Superior temporal gyrus (tissue), 1 donor: ENCODE measurements around the gene MTNR1A.
A peak's percentile ranks its signal among the peaks of the same experiment; 100 is the strongest.

Source experiments
- DNase-seq: peaks from one replicate; pipeline ENCODE4 v3.0.0-alpha.2; 2016; ENCODE audit errors: extremely low spot score

MTNR1A gene

DNA sequence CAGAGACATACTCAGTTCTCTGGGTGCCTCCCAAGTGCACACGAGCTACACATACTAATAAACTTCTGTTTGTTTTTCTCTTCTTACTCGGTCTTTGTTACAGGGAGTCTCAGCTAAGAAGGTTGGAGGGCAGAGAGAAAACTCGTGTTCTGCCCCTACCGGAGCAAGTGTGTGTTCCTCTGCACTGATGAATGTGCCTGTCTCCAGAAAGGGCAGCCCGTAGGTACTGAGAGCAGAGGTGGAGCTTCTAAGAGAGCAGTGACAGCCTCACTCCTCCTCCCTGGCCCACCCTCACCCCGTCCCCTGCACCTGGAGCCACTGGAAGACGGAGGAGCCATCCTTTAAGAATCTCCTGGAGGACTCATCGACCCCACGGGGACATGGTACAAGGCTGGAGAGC lies 67.6 kb downstream of the MTNR1A start:
- DNase-seq, result no peak

DNA sequence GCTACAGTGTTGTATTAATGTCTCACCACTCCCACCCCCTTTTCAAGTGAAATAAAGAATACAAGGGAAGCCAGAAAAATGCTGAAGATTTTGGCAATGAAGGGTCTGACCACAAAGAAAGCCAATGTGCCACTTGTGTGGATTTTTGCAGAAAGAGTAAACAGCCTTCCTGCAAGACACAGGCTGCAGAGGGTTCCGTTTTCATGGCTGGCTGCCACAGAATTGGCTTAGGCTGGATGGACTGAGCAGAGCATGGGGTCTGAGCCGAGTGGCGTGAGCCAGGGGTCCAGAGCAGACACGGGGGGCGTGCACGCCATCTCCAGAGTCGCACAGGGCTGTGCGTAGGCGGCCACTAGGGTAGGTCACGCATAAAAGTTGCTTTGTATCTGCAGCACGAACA lies 69.2 kb downstream of the MTNR1A start:
- DNase-seq, result no peak

- DNase-seq, result peak; percentile 39
Measured at GRCh38 chr4:186485561-186486062, 69.8 kb downstream of the MTNR1A start.

DNA sequence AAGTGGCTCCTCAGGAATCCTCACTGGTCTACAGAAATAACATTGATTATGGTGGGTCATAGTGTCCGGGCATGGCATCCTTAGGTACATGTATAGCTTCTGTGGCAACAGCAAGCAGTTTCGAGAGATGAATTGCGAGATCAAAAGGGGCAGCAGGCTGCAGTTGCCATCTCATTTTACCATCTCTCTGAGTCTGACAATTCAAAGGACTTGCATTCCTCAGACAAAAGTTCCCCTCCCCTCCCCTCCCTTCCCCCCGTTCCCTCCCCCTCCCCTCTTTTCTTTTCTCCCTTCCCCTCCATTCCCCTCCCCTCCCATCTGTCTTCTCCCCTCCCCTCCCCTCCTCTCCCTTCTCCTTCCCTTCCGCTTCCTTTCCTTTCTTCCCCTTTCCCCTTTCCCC lies 70.2 kb downstream of the MTNR1A start:
- no peak for DNase-seq

- DNase-seq, result no peak
Measured at GRCh38 chr4:186483656-186484055, 71.7 kb downstream of the MTNR1A start.
